Neural cell (in vitro differentiated cells): Measurements from ENCODE around the gene BARD1. TPM values are rescaled to one million over a fixed set of nuclear protein-coding genes. Genes with fewer than 3 reads are reported as not detected.

Experiments
- H2AFZ ChIP-seq: fragments of 200-600, 300-800 bp; sonication (generic), shearing (Covaris generic); 2 replicates; pipeline ENCODE4 v1.6.0; 2014; ENCODE audit warnings: low read depth, mild to moderate bottlenecking, antibody characterized with exemption, low read length, moderate library complexity
- H3F3A ChIP-seq: fragments of 200-600 bp; shearing (Covaris generic); 2 replicates; pipeline ENCODE4 v1.6.1; 2016; ENCODE audit warnings: mild to moderate bottlenecking, moderate library complexity, mixed read lengths, antibody characterized with exemption, low read length; ENCODE audit not compliant: insufficient read depth, poor library complexity, severe bottlenecking
- H3K27ac ChIP-seq: fragments of 200-600, 300-800 bp; sonication (generic), shearing (Covaris generic); 2 replicates; pipeline ENCODE4 v1.5.1; 2014; ENCODE audit warnings: mild to moderate bottlenecking, low read length, moderate library complexity
- H3K27me3 ChIP-seq: fragments of 300-800, 200-600 bp; sonication (generic), shearing (Covaris generic); 2 replicates; pipeline ENCODE4 v1.6.0; 2014; ENCODE audit warnings: mild to moderate bottlenecking, low read depth, low read length, moderate library complexity; ENCODE audit not compliant: insufficient read depth
- H3K36me3 ChIP-seq: fragments of 300-800, 200-600 bp; sonication (generic), shearing (Covaris generic); 2 replicates; pipeline ENCODE4 v1.5.1; 2014; ENCODE audit warnings: mild to moderate bottlenecking, antibody characterized with exemption, low read length, moderate library complexity; ENCODE audit not compliant: insufficient read depth
- H3K4me2 ChIP-seq: fragments of 300-800, 200-600 bp; sonication (generic), shearing (Covaris generic); 2 replicates; pipeline ENCODE4 v1.6.0; 2014; ENCODE audit warnings: mild to moderate bottlenecking, low read length
- H3K4me3 ChIP-seq: fragments of 300-800, 200-600 bp; sonication (generic), shearing (Covaris generic); 2 replicates; pipeline ENCODE4 v1.5.1; 2014; ENCODE audit warnings: mild to moderate bottlenecking, low read length, moderate library complexity
- H3K79me2 ChIP-seq: fragments of 200-600 bp; shearing (Covaris generic); replicated peaks from 2 replicates; pipeline ENCODE4 v1.6.0; 2014; ENCODE audit warnings: mild to moderate bottlenecking, low read length, moderate library complexity; ENCODE audit not compliant: insufficient read depth
- H3K9ac ChIP-seq: fragments of 300-800, 200-600 bp; sonication (generic), shearing (Covaris generic); 2 replicates; pipeline ENCODE4 v1.6.1; 2016; ENCODE audit warnings: mild to moderate bottlenecking, low read length, mixed read lengths
- H3K9me2 ChIP-seq: fragments of 200-600 bp; shearing (Covaris generic); 2 replicates; pipeline ENCODE4 v1.6.1; 2016; ENCODE audit warnings: mild to moderate bottlenecking, low read length, mixed read lengths; ENCODE audit not compliant: insufficient read depth
- H3K9me3 ChIP-seq: fragments of 200-600, 300-800 bp; sonication (generic), shearing (Covaris generic); 2 replicates; pipeline ENCODE4 v1.6.1; 2016; ENCODE audit warnings: mild to moderate bottlenecking, mixed run types, low read length, moderate library complexity, mixed read lengths
- H4K20me1 ChIP-seq: fragments of 200-600 bp; shearing (Covaris generic); 2 replicates; pipeline ENCODE4 v1.6.1; 2016; ENCODE audit warnings: mild to moderate bottlenecking, mixed run types; ENCODE audit not compliant: insufficient read depth
- EP300 ChIP-seq: fragments of 450-650 bp; conservative IDR thresholded peaks from 2 replicates; pipeline ENCODE4 v1.6.1; 2014; ENCODE audit warnings: antibody characterized with exemption, mild to moderate bottlenecking, moderate library complexity; ENCODE audit not compliant: poor library complexity, severe bottlenecking
- EZH2 ChIP-seq: fragments of 200-600, 300-800 bp; shearing (Covaris generic), sonication (generic); IDR thresholded peaks from 2 replicates; pipeline ENCODE4 v1.6.1; 2014; ENCODE audit warnings: antibody characterized with exemption, low read length, borderline replicate concordance, mild to moderate bottlenecking; ENCODE audit not compliant: insufficient read depth, poor library complexity, severe bottlenecking
- MXI1 ChIP-seq: fragments of 450-650 bp; conservative IDR thresholded peaks from 2 replicates; pipeline ENCODE4 v1.6.1; 2014; ENCODE audit warnings: antibody characterized with exemption, mild to moderate bottlenecking; ENCODE audit not compliant: poor library complexity, severe bottlenecking
- POLR2AphosphoS5 ChIP-seq: IDR thresholded peaks from 2 replicates; pipeline ENCODE4 v1.6.1; 2012
- RAD21 ChIP-seq: fragments of 450-650 bp; conservative IDR thresholded peaks from 2 replicates; pipeline ENCODE4 v1.6.1; 2014; ENCODE audit warnings: antibody characterized with exemption, mild to moderate bottlenecking, moderate library complexity
- REST ChIP-seq: IDR thresholded peaks from 2 replicates; pipeline ENCODE4 v1.6.1; 2012; ENCODE audit warnings: borderline replicate concordance
- SMC3 ChIP-seq: fragments of 450-650 bp; conservative IDR thresholded peaks from 2 replicates; pipeline ENCODE4 v1.6.1; 2014; ENCODE audit warnings: antibody characterized with exemption, mild to moderate bottlenecking, moderate library complexity; ENCODE audit not compliant: poor library complexity
- TAF1 ChIP-seq: IDR thresholded peaks from 2 replicates; pipeline ENCODE4 v1.6.1; 2012; ENCODE audit warnings: low read depth
- polyA plus RNA-seq: library from polyadenylated mRNA; depleted of rRNA; stranded (reverse); fragments of >200 nt; gene quantifications from 2 replicates; pipeline ENCODE4 v1.2.3, GENCODE V29; 2014
- TF ChIP-seq, protein P1 (sequence below): fragments of 450-650 bp; IDR thresholded peaks from 2 replicates; pipeline ENCODE4 v1.5.1; 2014; ENCODE audit warnings: antibody characterized with exemption, mild to moderate bottlenecking, moderate library complexity; ENCODE audit not compliant: poor library complexity, severe bottlenecking

The BARD1 gene
- polyA plus RNA-seq, 1 donor from 2014 or later = 0.57 TPM

DNA sequence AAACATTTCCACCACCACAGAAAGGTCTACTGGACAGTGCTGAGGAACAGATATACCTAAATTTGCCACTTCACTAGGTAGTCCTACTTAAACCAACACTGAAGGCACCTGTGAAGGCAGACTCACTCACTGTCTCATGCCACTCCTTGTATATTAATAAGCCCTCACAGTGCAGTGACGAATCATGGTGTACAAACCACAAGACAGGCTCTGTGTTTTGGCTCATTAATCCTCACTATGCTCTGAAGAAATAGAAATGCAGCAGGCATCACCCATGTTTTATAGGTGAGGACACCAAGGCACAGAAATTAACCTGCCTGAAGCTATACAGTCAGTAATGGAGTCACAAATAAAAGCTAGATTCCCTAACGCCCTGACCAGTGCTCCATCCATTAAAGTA is 44.3 kb downstream of the BARD1 start:
- H3K9me3 ChIP-seq = no peaks in the 10 kb centered on the region
- H3K36me3 ChIP-seq = no peaks in the 10 kb centered on the region
- no peak overlapping the region for H3K27ac ChIP-seq
- H3K9me2 ChIP-seq = no peaks in the 10 kb centered on the region
- H3K79me2 ChIP-seq = no peaks in the 10 kb centered on the region
- H3F3A ChIP-seq = no peaks in the 10 kb centered on the region
- H3K4me3 ChIP-seq = no peak overlapping the region
- H3K4me2 ChIP-seq = no peak overlapping the region
- TF ChIP-seq MXI1 (no peak), SMC3 (no peak), RAD21 (no peak), REST (no peak), EZH2 (no peak), TAF1 (no peak), POLR2AphosphoS5 (no peak), EP300 (no peak)
- TF ChIP-seq, protein P1, sequence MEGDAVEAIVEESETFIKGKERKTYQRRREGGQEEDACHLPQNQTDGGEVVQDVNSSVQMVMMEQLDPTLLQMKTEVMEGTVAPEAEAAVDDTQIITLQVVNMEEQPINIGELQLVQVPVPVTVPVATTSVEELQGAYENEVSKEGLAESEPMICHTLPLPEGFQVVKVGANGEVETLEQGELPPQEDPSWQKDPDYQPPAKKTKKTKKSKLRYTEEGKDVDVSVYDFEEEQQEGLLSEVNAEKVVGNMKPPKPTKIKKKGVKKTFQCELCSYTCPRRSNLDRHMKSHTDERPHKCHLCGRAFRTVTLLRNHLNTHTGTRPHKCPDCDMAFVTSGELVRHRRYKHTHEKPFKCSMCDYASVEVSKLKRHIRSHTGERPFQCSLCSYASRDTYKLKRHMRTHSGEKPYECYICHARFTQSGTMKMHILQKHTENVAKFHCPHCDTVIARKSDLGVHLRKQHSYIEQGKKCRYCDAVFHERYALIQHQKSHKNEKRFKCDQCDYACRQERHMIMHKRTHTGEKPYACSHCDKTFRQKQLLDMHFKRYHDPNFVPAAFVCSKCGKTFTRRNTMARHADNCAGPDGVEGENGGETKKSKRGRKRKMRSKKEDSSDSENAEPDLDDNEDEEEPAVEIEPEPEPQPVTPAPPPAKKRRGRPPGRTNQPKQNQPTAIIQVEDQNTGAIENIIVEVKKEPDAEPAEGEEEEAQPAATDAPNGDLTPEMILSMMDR = no peak
- no peak overlapping the region for H3K9ac ChIP-seq
- no peak overlapping the region for H2AFZ ChIP-seq
- no peaks in the 10 kb centered on the region for H4K20me1 ChIP-seq
- H3K27me3 ChIP-seq = no peaks in the 10 kb centered on the region

DNA sequence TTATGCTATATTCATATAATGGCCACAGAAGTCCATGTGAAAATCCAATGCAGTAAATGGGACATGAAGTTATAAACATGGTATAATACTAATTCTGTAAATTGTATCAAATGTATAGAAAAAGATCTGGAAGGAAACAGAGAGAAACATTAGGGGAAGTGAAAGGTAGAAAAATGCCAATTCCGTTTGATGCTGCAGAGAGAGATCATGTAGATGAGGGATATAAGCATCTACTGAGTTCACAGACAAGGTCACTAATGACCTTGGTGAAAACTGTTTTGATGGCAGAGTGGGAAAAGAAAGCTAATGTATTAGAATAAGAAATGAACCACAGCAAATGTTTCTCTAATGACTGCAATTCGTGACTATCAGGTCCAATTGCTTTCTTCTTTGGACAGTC is 56.0 kb downstream of the BARD1 start:
- Histone ChIP-seq H3K4me2 (no peak overlapping the region), H3K27ac (no peak overlapping the region), H3K9me2 (no peaks in the 10 kb centered on the region), H3K9me3 (no peaks in the 10 kb centered on the region), H3K79me2 (no peaks in the 10 kb centered on the region), H4K20me1 (no peaks in the 10 kb centered on the region), H3K4me3 (no peak overlapping the region), H2AFZ (no peak overlapping the region), H3K9ac (no peak overlapping the region), H3K27me3 (no peaks in the 10 kb centered on the region), H3F3A (no peaks in the 10 kb centered on the region), H3K36me3 (no peaks in the 10 kb centered on the region)
- TF ChIP-seq EP300 (no peak), MXI1 (no peak), RAD21 (no peak), SMC3 (no peak), TAF1 (no peak), REST (no peak), POLR2AphosphoS5 (no peak), EZH2 (no peak)
- TF ChIP-seq, protein P1 = no peak
